Measurements from ENCODE around the gene RRP1.

Gene RRP1

GRCh38 chr21:43778469-43779335 is 10.7 kb upstream of the RRP1 start:
- Histone ChIP-seq H3K27me3 (ENCODE audit: insufficient read depth, insufficient read length) (no peaks in the 10 kb centered on the region), H3K36me3 (ENCODE audit: insufficient read depth, insufficient read length, low read length) (peaks cover 15% of the 10 kb centered on the region), H3K9me3 (ENCODE audit: insufficient read depth, low read length) (no peaks in the 10 kb centered on the region), H3K4me3 (ENCODE audit: insufficient read length, low read depth) (no peak overlapping the region), H3K9ac (ENCODE audit: insufficient read length, low read depth) (no peak overlapping the region), H3K4me1 (ENCODE audit: insufficient read depth, insufficient read length) (peaks cover 15% of the 10 kb centered on the region)
- DNase-seq (ENCODE audit: low read depth, low spot score) = no peak
- TF ChIP-seq ZNF274 (IDR thresholded peaks at IDR 0.05; ENCODE audit: low read depth, low read length) (no peak), YY1 (IDR thresholded peaks at IDR 0.05; ENCODE audit: insufficient read depth, insufficient read length) (no peak), SUZ12 (IDR thresholded peaks at IDR 0.05; ENCODE audit: extremely low read depth, insufficient read depth, insufficient read length) (no peak)

GRCh38 chr21:43779660-43780059 is 9.7 kb upstream of the RRP1 start:
- Histone ChIP-seq H3K4me1 (ENCODE audit: insufficient read depth, insufficient read length) (peaks cover 15% of the 10 kb centered on the region), H3K27me3 (ENCODE audit: insufficient read depth, insufficient read length) (no peaks in the 10 kb centered on the region), H3K9ac (ENCODE audit: insufficient read length, low read depth) (no peak overlapping the region), H3K4me3 (ENCODE audit: insufficient read length, low read depth) (no peak overlapping the region), H3K36me3 (ENCODE audit: insufficient read depth, insufficient read length, low read length) (peaks cover 5% of the 10 kb centered on the region), H3K9me3 (ENCODE audit: insufficient read depth, low read length) (no peaks in the 10 kb centered on the region)
- TF ChIP-seq YY1 (IDR thresholded peaks at IDR 0.05; ENCODE audit: insufficient read depth, insufficient read length) (no peak), SUZ12 (IDR thresholded peaks at IDR 0.05; ENCODE audit: extremely low read depth, insufficient read depth, insufficient read length) (no peak), ZNF274 (IDR thresholded peaks at IDR 0.05; ENCODE audit: low read depth, low read length) (no peak)
- DNase-seq (ENCODE audit: low read depth, low spot score) = no peak

GRCh38 chr21:43781846-43782245 is 7.5 kb upstream of the RRP1 start:
- no peak for DNase-seq (ENCODE audit: low read depth, low spot score)

GRCh38 chr21:43782431-43783097 is 6.8 kb upstream of the RRP1 start:
- Histone ChIP-seq H3K4me3 (ENCODE audit: insufficient read length, low read depth) (no peak overlapping the region), H3K27me3 (ENCODE audit: insufficient read depth, insufficient read length) (no peaks in the 10 kb centered on the region), H3K9me3 (ENCODE audit: insufficient read depth, low read length) (no peaks in the 10 kb centered on the region), H3K9ac (ENCODE audit: insufficient read length, low read depth) (no peak overlapping the region), H3K4me1 (ENCODE audit: insufficient read depth, insufficient read length) (peaks cover 17% of the 10 kb centered on the region), H3K36me3 (ENCODE audit: insufficient read depth, insufficient read length, low read length) (no peaks in the 10 kb centered on the region)
- DNase-seq (ENCODE audit: low read depth, low spot score) = no peak
- TF ChIP-seq SUZ12 (IDR thresholded peaks at IDR 0.05; ENCODE audit: extremely low read depth, insufficient read depth, insufficient read length) (no peak), YY1 (IDR thresholded peaks at IDR 0.05; ENCODE audit: insufficient read depth, insufficient read length) (no peak), ZNF274 (IDR thresholded peaks at IDR 0.05; ENCODE audit: low read depth, low read length) (no peak)

More at GRCh38 chr21:43781846-43782245, 7.5 kb upstream of the RRP1 start:
- TF ChIP-seq YY1 (IDR thresholded peaks at IDR 0.05; ENCODE audit: insufficient read depth, insufficient read length) = no peak
- no peak for TF ChIP-seq ZNF274 (IDR thresholded peaks at IDR 0.05; ENCODE audit: low read depth, low read length)
- no peak for TF ChIP-seq SUZ12 (IDR thresholded peaks at IDR 0.05; ENCODE audit: extremely low read depth, insufficient read depth, insufficient read length)
- Histone ChIP-seq H3K36me3 (ENCODE audit: insufficient read depth, insufficient read length, low read length) (no peaks in the 10 kb centered on the region), H3K4me3 (ENCODE audit: insufficient read length, low read depth) (no peak overlapping the region), H3K9me3 (ENCODE audit: insufficient read depth, low read length) (no peaks in the 10 kb centered on the region), H3K4me1 (ENCODE audit: insufficient read depth, insufficient read length) (peaks cover 17% of the 10 kb centered on the region), H3K9ac (ENCODE audit: insufficient read length, low read depth) (no peak overlapping the region), H3K27me3 (ENCODE audit: insufficient read depth, insufficient read length) (no peaks in the 10 kb centered on the region)

- Histone ChIP-seq H3K4me3 (ENCODE audit: insufficient read length, low read depth) (no peak overlapping the region), H3K36me3 (ENCODE audit: insufficient read depth, insufficient read length, low read length) (no peaks in the 10 kb centered on the region), H3K9ac (ENCODE audit: insufficient read length, low read depth) (no peak overlapping the region), H3K4me1 (ENCODE audit: insufficient read depth, insufficient read length) (peaks cover 13% of the 10 kb centered on the region), H3K27me3 (ENCODE audit: insufficient read depth, insufficient read length) (no peaks in the 10 kb centered on the region), H3K9me3 (ENCODE audit: insufficient read depth, low read length) (no peaks in the 10 kb centered on the region)
- no peak for TF ChIP-seq YY1 (IDR thresholded peaks at IDR 0.05; ENCODE audit: insufficient read depth, insufficient read length)
- no peak for TF ChIP-seq ZNF274 (IDR thresholded peaks at IDR 0.05; ENCODE audit: low read depth, low read length)
- no peak for TF ChIP-seq SUZ12 (IDR thresholded peaks at IDR 0.05; ENCODE audit: extremely low read depth, insufficient read depth, insufficient read length)
- DNase-seq (ENCODE audit: low read depth, low spot score) = no peak
Measured at GRCh38 chr21:43783098-43783700, 6.2 kb upstream of the RRP1 start.

- DNase-seq (ENCODE audit: low read depth, low spot score) = no peak
- TF ChIP-seq SUZ12 (IDR thresholded peaks at IDR 0.05; ENCODE audit: extremely low read depth, insufficient read depth, insufficient read length) = no peak
- no peak for TF ChIP-seq ZNF274 (IDR thresholded peaks at IDR 0.05; ENCODE audit: low read depth, low read length)
- TF ChIP-seq YY1 (IDR thresholded peaks at IDR 0.05; ENCODE audit: insufficient read depth, insufficient read length) = no peak
- H3K4me1 ChIP-seq (ENCODE audit: insufficient read depth, insufficient read length) = peaks cover 7% of the 10 kb centered on the region
Measured at GRCh38 chr21:43785134-43785533, 4.2 kb upstream of the RRP1 start.

More at GRCh38 chr21:43785134-43785533, 4.2 kb upstream of the RRP1 start:
- Histone ChIP-seq H3K27me3 (ENCODE audit: insufficient read depth, insufficient read length) (no peaks in the 10 kb centered on the region), H3K9ac (ENCODE audit: insufficient read length, low read depth) (no peak overlapping the region), H3K36me3 (ENCODE audit: insufficient read depth, insufficient read length, low read length) (peaks cover under 1% of the 10 kb centered on the region), H3K9me3 (ENCODE audit: insufficient read depth, low read length) (no peaks in the 10 kb centered on the region), H3K4me3 (ENCODE audit: insufficient read length, low read depth) (no peak overlapping the region)
